ENCODE results near the gene APOA4. TPM values are rescaled to one million over a fixed set of nuclear protein-coding genes. Genes with fewer than 3 reads are reported as not detected.

The APOA4 gene
- total and polyA plus RNA-seq, 9 of the 15 experiments (the other 6 are each of a cell fraction or from before 2014, with no cell fraction given) = 0.07 TPM; not detected in 8

DNA sequence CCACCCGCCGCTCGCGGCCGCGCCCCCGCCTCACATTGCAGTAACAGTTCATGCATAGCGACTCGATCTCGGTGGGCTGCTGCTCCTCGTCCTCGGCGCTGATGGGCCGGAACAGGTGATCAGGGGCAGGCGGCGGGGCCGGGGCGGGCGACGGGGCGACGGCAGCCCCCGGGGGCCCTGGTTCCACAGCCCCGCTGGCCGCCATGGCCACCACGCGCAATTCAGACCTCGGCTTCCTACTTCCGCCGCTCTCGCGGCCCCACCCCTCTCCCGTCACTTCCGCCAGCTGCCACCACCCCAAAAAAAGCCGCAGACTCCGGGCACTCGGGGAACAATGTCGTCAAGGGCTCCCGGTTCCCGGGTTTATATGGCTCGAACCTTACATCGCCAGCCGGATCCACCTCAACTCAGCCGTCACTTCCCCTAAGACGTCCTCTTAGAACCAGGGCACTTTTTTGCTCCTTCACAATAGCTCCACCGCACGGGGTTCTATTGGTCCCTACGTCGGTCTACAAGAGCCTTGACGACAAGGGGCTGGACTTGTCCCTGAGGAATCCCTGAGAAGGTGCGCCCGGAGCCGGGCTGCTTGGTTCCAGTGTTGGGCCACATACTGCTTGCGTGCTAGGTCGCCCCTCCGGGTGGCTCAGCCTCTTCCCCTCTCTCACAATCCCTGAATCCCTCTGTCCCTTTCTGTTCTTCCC, 35.2 kb downstream of the APOA4 start, which contains the start of gene ZPR1 (continued):
- peak in 1 of 3 experiments; percentile 83; a peak in 3 of 6 replicates for TF ChIP-seq ZBTB11 (CRISPR knock-in tag; IDR thresholded peaks at IDR 0.05)
- no peak for TF ChIP-seq ETS2 (tag; IDR thresholded peaks at IDR 0.05; ENCODE audit: borderline replicate concordance, poor library complexity, severe bottlenecking)
- TF ChIP-seq SRSF3 (IDR thresholded peaks at IDR 0.05; ENCODE audit: insufficient read depth, low read length) = no peak
- TF ChIP-seq ZNF717 (CRISPR knock-in tag; IDR thresholded peaks at IDR 0.05) = no peak
- TF ChIP-seq, protein P1, sequence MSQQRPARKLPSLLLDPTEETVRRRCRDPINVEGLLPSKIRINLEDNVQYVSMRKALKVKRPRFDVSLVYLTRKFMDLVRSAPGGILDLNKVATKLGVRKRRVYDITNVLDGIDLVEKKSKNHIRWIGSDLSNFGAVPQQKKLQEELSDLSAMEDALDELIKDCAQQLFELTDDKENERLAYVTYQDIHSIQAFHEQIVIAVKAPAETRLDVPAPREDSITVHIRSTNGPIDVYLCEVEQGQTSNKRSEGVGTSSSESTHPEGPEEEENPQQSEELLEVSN (IDR thresholded peaks at IDR 0.05; ENCODE audit: borderline replicate concordance in 1 of 2, extremely low read depth in 1 of 2, insufficient read depth in 1 of 2, insufficient read length in 1 of 2, low read depth in 1 of 2, low read length in 1 of 2, poor library complexity in 1 of 2, severe bottlenecking in 1 of 2) = no peak
- TF ChIP-seq TOE1 (IDR thresholded peaks at IDR 0.05; ENCODE audit: borderline replicate concordance) = no peak
- no peak for TF ChIP-seq TOE1 (CRISPR knock-in tag; IDR thresholded peaks at IDR 0.05; ENCODE audit: borderline replicate concordance, low read depth)
- no peak for TF ChIP-seq HNRNPK (IDR thresholded peaks at IDR 0.05; ENCODE audit: low read depth, low read length, poor library complexity, severe bottlenecking)
- no peak for TF ChIP-seq BRD4 (IDR thresholded peaks at IDR 0.05)
- TF ChIP-seq ZNF76 (CRISPR knock-in tag; IDR thresholded peaks at IDR 0.05; ENCODE audit: borderline replicate concordance) = no peak
- TF ChIP-seq HDAC8 (tag; IDR thresholded peaks at IDR 0.05) = no peak
- no peak for TF ChIP-seq DMBX1 (CRISPR knock-in tag; IDR thresholded peaks at IDR 0.05; ENCODE audit: borderline replicate concordance)
- TF ChIP-seq ZNF23 (CRISPR knock-in tag; IDR thresholded peaks at IDR 0.05) = no peak
- TF ChIP-seq KAT2B (IDR thresholded peaks at IDR 0.05; ENCODE audit: low read depth, low read length) = no peak
- TF ChIP-seq ZNF79 (CRISPR knock-in tag; IDR thresholded peaks at IDR 0.05; ENCODE audit: low read depth) = no peak
- TF ChIP-seq HIVEP1 (CRISPR knock-in tag; IDR thresholded peaks at IDR 0.05) = no peak
- TF ChIP-seq RCOR1 (IDR thresholded peaks at IDR 0.05; ENCODE audit: borderline replicate concordance in 1 of 2, low read depth in 2 of 2, low read length in 2 of 2) = no peak
- TF ChIP-seq TFAM (CRISPR knock-in tag; conservative IDR thresholded peaks at IDR 0.05) = no peak
- TF ChIP-seq ZNF518B (CRISPR knock-in tag; IDR thresholded peaks at IDR 0.05) = no peak
